ENCODE data around the gene B3GAT2.

B3GAT2 gene

GRCh38 chr6:70900047-70900446, 56.8 kb downstream of the B3GAT2 start:
- no peak for DNase-seq (ENCODE audit: low spot score)

GRCh38 chr6:70894001-70894400, 62.9 kb downstream of the B3GAT2 start:
- DNase-seq (ENCODE audit: low spot score): no peak

GRCh38 chr6:70889270-70889669, 67.6 kb downstream of the B3GAT2 start:
- DNase-seq (ENCODE audit: low spot score): no peak

- no peak for DNase-seq (ENCODE audit: low spot score)
These were observed 70.2 kb downstream of the B3GAT2 start for GRCh38 chr6:70886661-70887060.

GRCh38 chr6:70886071-70886470, 70.8 kb downstream of the B3GAT2 start:
- DNase-seq (ENCODE audit: low spot score): no peak

GRCh38 chr6:70884074-70884983, 72.5 kb downstream of the B3GAT2 start:
- peak; percentile 60 for DNase-seq (ENCODE audit: low spot score)

GRCh38 chr6:70879496-70879895, 77.4 kb downstream of the B3GAT2 start:
- DNase-seq (ENCODE audit: low spot score): no peak

- no peak for DNase-seq (ENCODE audit: low spot score)
These were observed 82.5 kb downstream of the B3GAT2 start for GRCh38 chr6:70874181-70874913.

- DNase-seq (ENCODE audit: low spot score): no peak
These were observed 84.4 kb downstream of the B3GAT2 start for GRCh38 chr6:70872469-70872868.

- DNase-seq (ENCODE audit: low spot score): no peak
These were observed 92.5 kb downstream of the B3GAT2 start for GRCh38 chr6:70864401-70864800.

- DNase-seq (ENCODE audit: low spot score): no peak
These were observed 93.5 kb downstream of the B3GAT2 start for GRCh38 chr6:70863343-70863742.

- no peak for DNase-seq (ENCODE audit: low spot score)
These were observed 95.9 kb downstream of the B3GAT2 start for GRCh38 chr6:70860920-70861319.

- no peak for DNase-seq (ENCODE audit: low spot score)
These were observed 96.8 kb downstream of the B3GAT2 start for GRCh38 chr6:70860045-70860444.

GRCh38 chr6:70857387-70858077, 99.3 kb downstream of the B3GAT2 start:
- DNase-seq (ENCODE audit: low spot score): no peak

- DNase-seq (ENCODE audit: low spot score): no peak
These were observed 104.1 kb downstream of the B3GAT2 start for GRCh38 chr6:70852667-70853246.

GRCh38 chr6:70849348-70850069, 107.4 kb downstream of the B3GAT2 start:
- DNase-seq (ENCODE audit: low spot score): no peak

GRCh38 chr6:70847106-70848084, 109.5 kb downstream of the B3GAT2 start:
- DNase-seq (ENCODE audit: low spot score): no peak

GRCh38 chr6:70846207-70846835, 110.5 kb downstream of the B3GAT2 start:
- no peak for DNase-seq (ENCODE audit: low spot score)

GRCh38 chr6:70844301-70844700, 112.6 kb downstream of the B3GAT2 start:
- DNase-seq (ENCODE audit: low spot score): no peak
